Measurements from ENCODE around the gene PALS1.

The PALS1 gene

DNA sequence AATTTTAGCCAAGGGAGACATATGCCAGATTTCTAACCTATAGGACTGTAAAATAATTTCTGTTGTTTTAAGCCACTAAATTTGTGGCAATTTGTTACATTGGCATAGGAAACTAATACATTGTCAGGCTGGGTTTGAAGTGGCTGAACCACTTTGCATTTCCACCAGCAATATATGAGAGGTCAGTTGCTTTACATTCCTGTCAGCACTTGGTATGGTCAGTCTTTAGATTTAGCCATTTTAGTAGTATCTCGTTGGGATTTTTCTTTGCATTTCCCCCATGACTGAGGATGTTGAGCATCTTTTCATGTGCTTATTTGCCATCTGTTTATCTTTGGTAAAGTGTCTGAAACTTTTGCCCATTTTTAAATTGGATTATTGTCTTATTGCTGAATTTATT, 3.9 kb downstream of the PALS1 start:
- no peak for DNase-seq (ENCODE audit: low read depth)
- TF ChIP-seq, protein P1, sequence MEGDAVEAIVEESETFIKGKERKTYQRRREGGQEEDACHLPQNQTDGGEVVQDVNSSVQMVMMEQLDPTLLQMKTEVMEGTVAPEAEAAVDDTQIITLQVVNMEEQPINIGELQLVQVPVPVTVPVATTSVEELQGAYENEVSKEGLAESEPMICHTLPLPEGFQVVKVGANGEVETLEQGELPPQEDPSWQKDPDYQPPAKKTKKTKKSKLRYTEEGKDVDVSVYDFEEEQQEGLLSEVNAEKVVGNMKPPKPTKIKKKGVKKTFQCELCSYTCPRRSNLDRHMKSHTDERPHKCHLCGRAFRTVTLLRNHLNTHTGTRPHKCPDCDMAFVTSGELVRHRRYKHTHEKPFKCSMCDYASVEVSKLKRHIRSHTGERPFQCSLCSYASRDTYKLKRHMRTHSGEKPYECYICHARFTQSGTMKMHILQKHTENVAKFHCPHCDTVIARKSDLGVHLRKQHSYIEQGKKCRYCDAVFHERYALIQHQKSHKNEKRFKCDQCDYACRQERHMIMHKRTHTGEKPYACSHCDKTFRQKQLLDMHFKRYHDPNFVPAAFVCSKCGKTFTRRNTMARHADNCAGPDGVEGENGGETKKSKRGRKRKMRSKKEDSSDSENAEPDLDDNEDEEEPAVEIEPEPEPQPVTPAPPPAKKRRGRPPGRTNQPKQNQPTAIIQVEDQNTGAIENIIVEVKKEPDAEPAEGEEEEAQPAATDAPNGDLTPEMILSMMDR (IDR thresholded peaks at IDR 0.05; ENCODE audit: control insufficient read depth, insufficient read depth, low read depth, low read length, missing control alignments): no peak
- no peak overlapping the region for H3K4me3 ChIP-seq (ENCODE audit: control insufficient read depth, low read depth, low read length)

DNA sequence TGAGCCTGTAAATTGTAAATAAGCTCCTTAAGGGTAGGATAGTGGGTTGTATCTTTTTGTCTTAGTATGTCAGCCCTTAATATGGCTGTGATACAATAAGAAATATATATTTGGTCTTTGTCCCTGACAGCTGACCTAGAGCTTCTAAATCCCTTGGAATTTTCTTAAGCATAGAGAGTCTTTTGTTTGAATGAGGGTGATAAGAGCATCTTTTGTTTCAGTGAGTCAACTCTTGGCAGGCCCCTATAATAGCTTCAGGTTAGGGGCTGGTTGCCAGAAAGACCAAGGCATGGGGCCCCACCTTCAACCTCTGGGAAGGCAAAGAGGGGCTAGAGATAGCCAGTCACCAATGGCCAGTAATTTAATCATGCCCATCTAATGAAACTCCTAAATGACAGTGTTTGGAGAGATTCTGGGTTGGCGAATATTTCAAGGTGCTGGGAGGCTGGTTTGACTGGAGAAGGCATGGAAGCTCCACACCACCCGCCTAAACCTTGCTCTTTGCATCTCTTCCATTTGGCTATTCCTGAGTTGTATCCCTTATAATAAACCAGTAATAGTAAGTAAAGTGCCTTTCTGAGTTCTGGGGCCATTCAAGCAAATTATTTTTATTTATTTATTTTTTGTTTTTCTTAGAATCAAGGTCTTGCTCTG, 10.5 kb downstream of the PALS1 start:
- no peak for DNase-seq (ENCODE audit: low read depth)
- TF ChIP-seq, protein P1 (IDR thresholded peaks at IDR 0.05; ENCODE audit: control insufficient read depth, insufficient read depth, low read depth, low read length, missing control alignments): no peak
- H3K4me3 ChIP-seq (ENCODE audit: control insufficient read depth, low read depth, low read length): no peak overlapping the region

DNA sequence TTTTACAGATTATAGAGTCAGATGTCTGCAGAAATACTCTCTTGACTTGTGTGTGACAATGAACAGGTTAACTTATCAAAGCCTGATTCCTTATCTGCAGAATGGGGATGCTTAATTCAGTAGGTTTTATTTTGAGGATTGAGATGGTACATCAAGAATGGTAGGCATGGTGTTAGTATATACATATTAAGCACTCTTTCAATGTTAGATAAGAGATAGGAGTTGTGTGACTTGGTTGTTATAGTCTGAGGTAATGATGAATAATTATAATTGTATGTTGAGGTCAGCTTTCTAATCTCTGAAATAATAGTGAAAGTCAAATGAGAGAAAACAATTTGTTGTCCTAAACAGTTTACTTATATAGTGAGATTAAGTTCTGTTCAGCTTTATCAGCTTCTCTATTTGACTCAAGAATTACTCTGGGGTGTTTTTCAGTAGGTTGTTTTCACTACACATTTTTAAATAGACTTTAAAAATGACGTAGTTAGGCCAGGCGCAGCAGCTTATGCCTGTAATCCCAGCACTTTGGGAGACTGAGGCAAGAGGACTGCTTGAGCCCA, 11.9 kb downstream of the PALS1 start:
- DNase-seq (ENCODE audit: low read depth): no peak
- no peak overlapping the region for H3K4me3 ChIP-seq (ENCODE audit: control insufficient read depth, low read depth, low read length)

DNA sequence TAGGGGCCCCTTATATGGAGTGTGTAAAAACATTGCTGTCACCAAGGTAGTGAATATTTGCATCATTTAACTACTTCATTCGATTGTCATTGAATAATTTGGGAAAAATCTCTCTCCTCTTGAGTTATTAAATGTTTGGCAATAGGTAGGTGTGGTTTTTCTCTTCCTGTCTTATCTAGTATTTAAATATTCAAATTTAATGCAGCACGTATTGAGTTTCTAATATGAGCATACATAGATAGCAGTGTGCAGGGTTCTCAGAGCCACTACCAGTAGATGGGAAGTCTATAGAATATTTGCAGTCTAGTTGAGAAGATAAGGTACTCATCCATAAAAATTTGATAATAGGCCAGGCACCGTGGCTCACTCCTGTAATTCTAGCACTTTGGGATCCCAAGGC, 16.7 kb downstream of the PALS1 start:
- no peak for DNase-seq (ENCODE audit: low read depth)
- H3K4me3 ChIP-seq (ENCODE audit: control insufficient read depth, low read depth, low read length): no peak overlapping the region
- TF ChIP-seq, protein P1 (IDR thresholded peaks at IDR 0.05; ENCODE audit: control insufficient read depth, insufficient read depth, low read depth, low read length, missing control alignments): no peak

More for the DNA sequence above, 11.9 kb downstream of the PALS1 start:
- TF ChIP-seq, protein P1 (IDR thresholded peaks at IDR 0.05; ENCODE audit: control insufficient read depth, insufficient read depth, low read depth, low read length, missing control alignments): no peak

DNA sequence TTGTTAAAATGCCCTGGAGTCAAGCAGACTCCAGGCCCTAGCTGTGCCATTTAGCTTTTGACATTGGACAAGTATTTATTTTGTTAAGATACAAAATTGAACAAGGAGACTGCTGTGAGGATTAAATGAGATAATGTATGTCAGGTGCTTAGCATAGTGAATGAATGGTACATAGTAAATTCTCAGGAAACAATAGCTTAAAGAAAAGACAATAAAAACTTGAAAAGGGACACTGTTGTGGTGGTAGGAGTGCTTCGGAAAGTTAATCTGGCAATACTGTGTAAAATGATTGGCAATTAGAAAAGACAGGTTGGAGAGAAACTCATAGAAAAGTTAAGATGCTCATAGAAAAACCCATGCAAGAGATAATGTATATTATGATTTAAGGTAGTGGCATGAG, 19.7 kb downstream of the PALS1 start:
- H3K4me3 ChIP-seq (ENCODE audit: control insufficient read depth, low read depth, low read length): no peak overlapping the region
- DNase-seq (ENCODE audit: low read depth): no peak
- TF ChIP-seq, protein P1 (IDR thresholded peaks at IDR 0.05; ENCODE audit: control insufficient read depth, insufficient read depth, low read depth, low read length, missing control alignments): no peak

- TF ChIP-seq, protein P1 (IDR thresholded peaks at IDR 0.05; ENCODE audit: control insufficient read depth, insufficient read depth, low read depth, low read length, missing control alignments): no peak
- DNase-seq (ENCODE audit: low read depth): no peak
- H3K4me3 ChIP-seq (ENCODE audit: control insufficient read depth, low read depth, low read length): no peak overlapping the region
Measured at GRCh38 chr14:67263499-67264149, 22.4 kb downstream of the PALS1 start.
